ENCODE data around the gene HOPX. TPM values are rescaled to one million over a fixed set of nuclear protein-coding genes. Genes with fewer than 3 reads are reported as not detected.

The HOPX gene
- total RNA-seq, 4 donors from 2014 or later, result 5.3 to 6.6 (median 5.7) TPM

- no peak for TF ChIP-seq POLR2A (IDR thresholded peaks at IDR 0.05)
- no peak for TF ChIP-seq CTCF (IDR thresholded peaks at IDR 0.05 in 4 of 5, conservative IDR thresholded peaks at IDR 0.05 in 1 of 5)
- no peak overlapping the region for H3K27ac ChIP-seq
- DNase-seq, result no peak
- intact Hi-C loops (cut with DNase I; ENCODE audit: low total_unique reads), result no loop called here
- no peaks in the 10 kb centered on the region for H3K9me3 ChIP-seq
- no peaks in the 10 kb centered on the region for H3K27me3 ChIP-seq
- in situ Hi-C loops (cut with MboI; ENCODE audit: low sequenced_read_pairs in 4 of 4), result no loop called here
- H3K36me3 ChIP-seq, result no peaks in the 10 kb centered on the region
- H3K4me1 ChIP-seq, result no peaks in the 10 kb centered on the region
- ATAC-seq, result no peak
- no peak overlapping the region for H3K4me3 ChIP-seq
Measured at GRCh38 chr4:56603297-56603696, 77.8 kb downstream of the HOPX start.

Other genes with a start within 250 kb of the HOPX start
- 1 to 10 TPM; 2.6 to 5.4 (median 3.9) TPM for gene PPAT, start 245.7 kb downstream of the HOPX start, total RNA-seq
- 10 to 100 TPM; 12.6 to 32.2 (median 24.7) TPM for gene PAICS, start 245.0 kb downstream of the HOPX start, total RNA-seq
- gene SRP72, start 213.7 kb downstream of the HOPX start, total RNA-seq, result 10 to 100 TPM; 35.8 to 70.4 (median 53.1) TPM
- gene ARL9, start 175.5 kb downstream of the HOPX start, total RNA-seq, result under 1 TPM in 1 of 4 donors, not detected in 3; 0.46 TPM
- 1 to 10 TPM in 2 of 4 donors, not detected in 2; 3.4 to 4.5 TPM for gene SPINK2, start 140.4 kb upstream of the HOPX start, total RNA-seq
- gene REST, start 226.6 kb upstream of the HOPX start, total RNA-seq, result 10 to 100 TPM; 17.9 to 22.6 (median 20.0) TPM

Data from gastrocnemius medialis (tissue), 4 donors.